ENCODE measurements around the gene ISM1.

ISM1 gene

DNA sequence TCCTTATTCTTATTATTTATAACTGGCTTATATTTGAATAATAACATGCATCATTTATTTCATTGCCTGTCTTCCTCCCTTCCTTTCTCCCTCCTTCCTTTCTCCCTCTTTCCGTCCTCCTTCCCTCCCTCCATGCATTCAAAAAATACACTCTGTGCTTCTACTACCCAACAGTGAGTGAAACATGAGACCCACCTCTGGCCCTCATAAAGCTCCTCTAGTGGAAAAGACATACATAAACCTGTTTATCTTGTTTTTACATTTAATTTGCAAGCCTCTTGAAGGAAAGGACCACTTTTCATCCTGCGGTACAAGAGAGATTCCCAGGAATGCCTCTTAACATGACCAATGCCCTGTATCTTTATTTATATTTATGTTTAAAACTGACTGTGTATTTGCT, 21.8 kb upstream of the ISM1 start:
- TF ChIP-seq ZFX (IDR thresholded peaks at IDR 0.05): no peak
- TF ChIP-seq, protein P1, sequence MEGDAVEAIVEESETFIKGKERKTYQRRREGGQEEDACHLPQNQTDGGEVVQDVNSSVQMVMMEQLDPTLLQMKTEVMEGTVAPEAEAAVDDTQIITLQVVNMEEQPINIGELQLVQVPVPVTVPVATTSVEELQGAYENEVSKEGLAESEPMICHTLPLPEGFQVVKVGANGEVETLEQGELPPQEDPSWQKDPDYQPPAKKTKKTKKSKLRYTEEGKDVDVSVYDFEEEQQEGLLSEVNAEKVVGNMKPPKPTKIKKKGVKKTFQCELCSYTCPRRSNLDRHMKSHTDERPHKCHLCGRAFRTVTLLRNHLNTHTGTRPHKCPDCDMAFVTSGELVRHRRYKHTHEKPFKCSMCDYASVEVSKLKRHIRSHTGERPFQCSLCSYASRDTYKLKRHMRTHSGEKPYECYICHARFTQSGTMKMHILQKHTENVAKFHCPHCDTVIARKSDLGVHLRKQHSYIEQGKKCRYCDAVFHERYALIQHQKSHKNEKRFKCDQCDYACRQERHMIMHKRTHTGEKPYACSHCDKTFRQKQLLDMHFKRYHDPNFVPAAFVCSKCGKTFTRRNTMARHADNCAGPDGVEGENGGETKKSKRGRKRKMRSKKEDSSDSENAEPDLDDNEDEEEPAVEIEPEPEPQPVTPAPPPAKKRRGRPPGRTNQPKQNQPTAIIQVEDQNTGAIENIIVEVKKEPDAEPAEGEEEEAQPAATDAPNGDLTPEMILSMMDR (conservative IDR thresholded peaks at IDR 0.05): no peak
- no peak overlapping the region for H3K27ac ChIP-seq

GRCh38 chr20:13200767-13201500, 20.1 kb upstream of the ISM1 start:
- TF ChIP-seq, protein P1 (conservative IDR thresholded peaks at IDR 0.05): no peak
- TF ChIP-seq ZFX (IDR thresholded peaks at IDR 0.05): no peak
- no peak overlapping the region for H3K27ac ChIP-seq

GRCh38 chr20:13202565-13202964, 18.5 kb upstream of the ISM1 start:
- no peak overlapping the region for H3K27ac ChIP-seq
- no peak for TF ChIP-seq ZFX (IDR thresholded peaks at IDR 0.05)
- TF ChIP-seq, protein P1 (conservative IDR thresholded peaks at IDR 0.05): no peak

DNA sequence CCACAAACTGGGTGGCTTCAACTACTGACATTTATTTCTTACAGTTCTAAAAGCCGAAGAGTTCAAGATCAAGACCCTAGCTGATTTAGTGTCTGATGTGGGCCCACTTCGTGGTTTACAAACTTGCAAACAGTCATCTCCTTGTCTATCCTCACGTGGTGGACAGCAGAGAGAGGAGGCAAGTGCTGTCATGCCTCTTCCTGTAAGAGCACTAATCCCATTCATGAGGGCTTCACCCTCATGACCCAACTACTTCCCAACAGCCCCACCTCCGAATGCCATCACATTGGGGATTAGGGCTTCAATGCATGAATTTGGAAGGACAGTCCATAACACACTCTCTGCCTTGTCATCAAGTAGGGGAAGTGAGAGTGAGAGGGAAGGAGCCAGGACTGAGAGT, 15.6 kb upstream of the ISM1 start:
- no peak overlapping the region for H3K27ac ChIP-seq
- no peak for TF ChIP-seq ZFX (IDR thresholded peaks at IDR 0.05)
- TF ChIP-seq, protein P1 (conservative IDR thresholded peaks at IDR 0.05): no peak

GRCh38 chr20:13205848-13206434, 15.1 kb upstream of the ISM1 start:
- H3K27ac ChIP-seq: no peak overlapping the region
- TF ChIP-seq ZFX (IDR thresholded peaks at IDR 0.05): no peak
- TF ChIP-seq, protein P1 (conservative IDR thresholded peaks at IDR 0.05): no peak

GRCh38 chr20:13207016-13207415, 14.1 kb upstream of the ISM1 start:
- H3K27ac ChIP-seq: no peak overlapping the region
- TF ChIP-seq ZFX (IDR thresholded peaks at IDR 0.05): no peak
- TF ChIP-seq, protein P1 (conservative IDR thresholded peaks at IDR 0.05): no peak

DNA sequence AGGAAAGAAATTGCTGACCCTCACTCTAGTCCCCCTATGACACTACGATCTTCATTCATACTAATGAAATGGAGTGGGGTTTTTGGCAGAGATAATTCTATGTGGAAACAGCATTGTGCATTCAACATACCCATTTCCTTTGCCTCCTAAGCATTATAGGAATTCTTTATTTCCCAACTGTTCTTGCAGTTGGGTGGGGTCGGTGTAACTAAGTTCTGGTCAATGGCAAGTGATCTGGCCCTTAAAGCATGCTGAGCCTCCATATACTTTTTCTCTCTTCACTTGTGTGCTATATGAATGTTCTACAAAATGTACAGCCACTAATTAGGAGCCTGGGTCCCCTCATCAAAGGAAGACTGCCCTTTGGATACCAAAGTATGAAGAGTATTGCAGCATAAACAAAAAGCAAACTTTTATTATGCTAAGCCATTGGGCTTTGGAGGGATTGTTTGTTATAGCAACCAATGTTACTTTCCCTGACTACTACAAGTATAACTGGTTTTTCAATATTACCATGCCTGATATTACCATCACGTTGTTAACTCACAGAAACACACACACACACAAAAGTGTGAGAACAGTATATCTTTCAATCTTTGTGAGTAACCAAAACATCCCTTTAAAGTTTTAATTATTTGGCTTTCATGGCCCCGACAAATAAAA, 9.0 kb upstream of the ISM1 start:
- no peak overlapping the region for H3K27ac ChIP-seq
- TF ChIP-seq, protein P1 (conservative IDR thresholded peaks at IDR 0.05): no peak
- TF ChIP-seq ZFX (IDR thresholded peaks at IDR 0.05): no peak
